GM19438 (cell line): ENCODE results near the gene CORO2B.

Experiments
- ATAC-seq: cut with Tn5 transposase; IDR thresholded peaks from one replicate; pipeline ENCODE4 v1.9.1; 2021; ENCODE audit warnings: low read depth; ENCODE audit not compliant: unreplicated experiment

CORO2B gene

GRCh38 chr15:68553994-68554720, 24.6 kb upstream of the CORO2B start:
- no peak for ATAC-seq

GRCh38 chr15:68554721-68555678, 23.8 kb upstream of the CORO2B start:
- ATAC-seq: no peak

- no peak for ATAC-seq
Measured at GRCh38 chr15:68555679-68556037, 23.1 kb upstream of the CORO2B start.

- no peak for ATAC-seq
Measured at GRCh38 chr15:68556139-68556990, 22.4 kb upstream of the CORO2B start.

- ATAC-seq: no peak
Measured at GRCh38 chr15:68557469-68558317, 21.1 kb upstream of the CORO2B start.

- no peak for ATAC-seq
Measured at GRCh38 chr15:68558318-68559305, 20.2 kb upstream of the CORO2B start.

- ATAC-seq: no peak
Measured at GRCh38 chr15:68559345-68560310, 19.2 kb upstream of the CORO2B start.

GRCh38 chr15:68560501-68561113, 18.2 kb upstream of the CORO2B start:
- ATAC-seq: no peak

- no peak for ATAC-seq
Measured at GRCh38 chr15:68561171-68561900, 17.5 kb upstream of the CORO2B start.

GRCh38 chr15:68561901-68562300, 16.9 kb upstream of the CORO2B start:
- ATAC-seq: no peak

GRCh38 chr15:68564173-68564572, 14.6 kb upstream of the CORO2B start:
- ATAC-seq: no peak

GRCh38 chr15:68565234-68565633, 13.6 kb upstream of the CORO2B start:
- ATAC-seq: no peak

GRCh38 chr15:68565726-68566125, 13.1 kb upstream of the CORO2B start:
- no peak for ATAC-seq

- ATAC-seq: no peak
Measured at GRCh38 chr15:68566377-68566954, 12.3 kb upstream of the CORO2B start.

GRCh38 chr15:68567345-68567744, 11.4 kb upstream of the CORO2B start:
- ATAC-seq: no peak

- ATAC-seq: no peak
Measured at GRCh38 chr15:68570974-68571373, 7.8 kb upstream of the CORO2B start.
